K562 (cell line): ENCODE results near the gene GOT1. TPM values are rescaled to one million over a fixed set of nuclear protein-coding genes. Genes with fewer than 3 reads are reported as not detected.
A peak's percentile ranks its signal among the peaks of the same experiment; 100 is the strongest.

Source experiments
- ATAC-seq: fragments of 200-7000 bp; cut with Tn5 transposase; 3 replicates; pipeline ENCODE4 v1.9.1; 2020; ENCODE audit warnings: moderate library complexity
- BruUV-seq: library from RNA; stranded (reverse); fragments of 400-500 nt; replicated peaks from 2 replicates; lab custom pipeline; 2021; lab: Mats Ljungman, UMichigan
- CTCF ChIA-PET: fragments of 300-600 bp; formaldehyde crosslinking; extraction: SDS; loops from one replicate; lab custom pipeline; 2021; ENCODE audit warnings: low intra/inter-chr PET ratio; lab: Yijun Ruan, JAX
- POLR2A ChIA-PET: fragments of 300-600, 350-650 bp; sonication (Branson Sonifier 250); formaldehyde crosslinking; extraction: SDS; loops from one replicate; lab custom pipeline; 2021; ENCODE audit warnings: antibody characterized with exemption, inconsistent platforms; lab: Yijun Ruan, JAX
- DNase-seq, 4 experiments: peaks; one replicate each; pipeline versions ENCODE4 v3.0.0 to v3.0.0-alpha.2; 2011 to 2018; ENCODE audit warnings: low spot score in 3 of 4, mixed read lengths in 3 of 4; ENCODE audit errors: extremely low read depth in 1 of 4
- FAIRE-seq: peaks from 2 replicates; lab custom pipeline; 2011; peaks lifted over from hg19 to GRCh38; lab: Jason Lieb, UNC
- H2AFZ ChIP-seq: 2 replicates; pipeline ENCODE4 v1.6.0; 2011; ENCODE audit warnings: low read depth, low read length, control low read depth, inconsistent platforms
- H3K27ac ChIP-seq: fragments of 200-600 bp; 3 replicates; pipeline ENCODE4 v1.8.0; 2011; ENCODE audit warnings: low read depth, mild to moderate bottlenecking, control low read depth, inconsistent platforms, low read length, moderate library complexity, mixed read lengths; ENCODE audit errors: extremely low read depth
- H3K27me3 ChIP-seq, 2 experiments: fragments of 300-600 bp in 1 of 2; 2 replicates in 1 of 2; 3 replicates in 1 of 2; pipeline versions ENCODE4 v1.6.0 to v1.8.0; 2011; ENCODE audit warnings: inconsistent platforms in 2 of 2, low read length in 2 of 2, mild to moderate bottlenecking in 1 of 2, mixed read lengths in 1 of 2, moderate library complexity in 1 of 2; ENCODE audit not compliant: control insufficient read depth in 2 of 2, insufficient read depth in 2 of 2
- H3K36me3 ChIP-seq: fragments of 300-600 bp; 3 replicates; pipeline ENCODE4 v1.8.0; 2011; ENCODE audit warnings: mild to moderate bottlenecking, low read length, inconsistent platforms; ENCODE audit not compliant: control insufficient read depth, insufficient read depth
- H3K4me1 ChIP-seq, 2 experiments: fragments of 200-600 bp in 1 of 2; replicated peaks in 1 of 2; 2 replicates in 1 of 2; 3 replicates in 1 of 2; pipeline versions ENCODE4 v1.5.1 to v1.8.0; 2011; ENCODE audit warnings: inconsistent platforms in 2 of 2, low read length in 2 of 2, mild to moderate bottlenecking in 1 of 2, mixed read lengths in 1 of 2, moderate library complexity in 1 of 2; ENCODE audit not compliant: control insufficient read depth in 2 of 2, insufficient read depth in 2 of 2
- H3K4me2 ChIP-seq: 2 replicates; pipeline ENCODE4 v1.6.1; 2011; ENCODE audit warnings: low read length, control low read depth, inconsistent platforms, mixed read lengths; ENCODE audit not compliant: insufficient read depth
- H3K4me3 ChIP-seq: fragments of 200-600 bp; sonication (generic), shearing (Covaris generic); 2 replicates; pipeline ENCODE4 v1.5.1; 2016; ENCODE audit warnings: control low read depth, inconsistent platforms
- H3K79me2 ChIP-seq: fragments of 200-600 bp; 3 replicates; pipeline ENCODE4 v1.8.0; 2011; ENCODE audit warnings: low read length, inconsistent platforms; ENCODE audit not compliant: control insufficient read depth, insufficient read depth
- H3K9ac ChIP-seq, 2 experiments: 2 replicates each; pipeline versions ENCODE4 v1.6.0 to v1.6.1; 2011; ENCODE audit warnings: low read depth in 2 of 2, low read length in 2 of 2, control low read depth in 1 of 2, inconsistent platforms in 1 of 2, mild to moderate bottlenecking in 1 of 2, mixed read lengths in 1 of 2; ENCODE audit not compliant: insufficient read depth in 1 of 2
- H3K9me1 ChIP-seq: one replicate; pipeline ENCODE4 v1.6.0; 2011; ENCODE audit warnings: inconsistent platforms, mild to moderate bottlenecking, low read length, moderate library complexity; ENCODE audit not compliant: control insufficient read depth, insufficient read depth
- H3K9me3 ChIP-seq: replicated peaks from 2 replicates; pipeline ENCODE4 v1.5.1; 2011; ENCODE audit warnings: low read depth, low read length, inconsistent platforms; ENCODE audit not compliant: control insufficient read depth, insufficient read depth
- H4K20me1 ChIP-seq: replicated peaks from 2 replicates; pipeline ENCODE4 v1.6.1; 2011; ENCODE audit warnings: low read length, inconsistent platforms, mixed read lengths; ENCODE audit not compliant: control insufficient read depth, insufficient read depth
- BRF2 ChIP-seq: IDR thresholded peaks from 3 replicates; pipeline ENCODE4 v1.6.1; 2011; ENCODE audit warnings: borderline replicate concordance, mild to moderate bottlenecking; ENCODE audit not compliant: insufficient read length, insufficient read depth
- CTCF ChIP-seq, 3 experiments: IDR thresholded peaks in 2 of 3; conservative IDR thresholded peaks in 1 of 3; 2 replicates each; pipeline ENCODE4 v1.5.1; 2011 to 2012; ENCODE audit warnings: low read length in 3 of 3, mild to moderate bottlenecking in 3 of 3, control low read depth in 2 of 3, improper control_type of control experiment in 1 of 3, inconsistent platforms in 1 of 3, low read depth in 1 of 3, mixed read lengths in 1 of 3, moderate library complexity in 1 of 3; ENCODE audit not compliant: insufficient read depth in 2 of 3
- EHMT2 ChIP-seq: fragments of 450-650 bp; IDR thresholded peaks from 2 replicates; pipeline ENCODE4 v1.6.1; 2018; ENCODE audit warnings: antibody characterized with exemption
- RAD21 ChIP-seq, 2 experiments: fragments of 250-450 bp in 1 of 2; fragments of 450-650 bp in 1 of 2; sonication (Bioruptor Pico) in 1 of 2; formaldehyde crosslinking in 1 of 2; IDR thresholded peaks in 1 of 2; conservative IDR thresholded peaks in 1 of 2; 2 replicates each; pipeline versions ENCODE4 v1.4.0 to v1.8.0; 2020 to 2022; ENCODE audit warnings: mild to moderate bottlenecking in 2 of 2, moderate library complexity in 1 of 2
- WGBS: fragments of 100-300 bp; shearing (Covaris generic); methylation state at CpG from one replicate; pipeline ENCODE4 v1.1.6; 2016; ENCODE audit warnings: low coverage, mixed read lengths; ENCODE audit not compliant: insufficient coverage; ENCODE audit errors: missing lambda C conversion rate; 5-methylcytosine and 5-hydroxymethylcytosine counted together
- in situ Hi-C: fragments of 300-500 bp; cut with MboI; formaldehyde crosslinking; loops from 4 replicates; pipeline ENCODE4 v1.15.0; 2018; ENCODE audit warnings: inconsistent platforms, mixed read lengths
- intact Hi-C: fragments of 100-400 bp; cut with micrococcal nuclease; formaldehyde crosslinking; loops from 2 replicates; pipeline ENCODE4 v1.14.2; 2022
- polyA plus RNA-seq, 8 experiments: library from polyadenylated mRNA; depleted of rRNA in 4 of 8; stranded (reverse) in 5 of 8; unstranded in 3 of 8; fragments of >200 nt; fragmentation: Nextera tagmentation in 2 of 8; fragmentation: Illumina TruSeq in 1 of 8; extraction: Ambion mirVana in 2 of 8; extraction: Trizol in 1 of 8; gene quantifications; 2 replicates each; pipeline versions ENCODE4 v1.2.1 to v1.2.3, GENCODE V29; 2011 to 2014; ENCODE audit warnings: inconsistent platforms in 1 of 8, missing spikeins in 1 of 8
- total RNA-seq, 7 experiments: library from RNA; depleted of rRNA in 6 of 7; stranded (reverse); fragments of >200 nt in 6 of 7; fragmentation: Illumina TruSeq in 2 of 7; extraction: Trizol in 2 of 7; gene quantifications; 2 replicates each; pipeline versions ENCODE4 v1.2.1 to v1.2.3, GENCODE V29; 2011 to 2021; ENCODE audit warnings: low replicate concordance in 1 of 7

Gene GOT1
- total and polyA plus RNA-seq, 9 of the 15 experiments (the other 6 are each of a cell fraction or from before 2014, with no cell fraction given) = 55.7 to 166 (median 75.4) TPM

- no peak for TF ChIP-seq BRF2
- TF ChIP-seq, all 486 proteins: peak for 0
Observed at GRCh38 chr10:99364125-99364524, 66.3 kb downstream of the GOT1 start (continued).

GRCh38 chr10:99360934-99361333 is 69.5 kb downstream of the GOT1 start:
- no peaks in the 10 kb centered on the region for H3K9me1 ChIP-seq
- H3K4me3 ChIP-seq = no peak overlapping the region
- H3K4me1 ChIP-seq = no peaks in the 10 kb centered on the region
- in situ Hi-C loops = no loop called here
- H3K79me2 ChIP-seq = no peaks in the 10 kb centered on the region
- H3K9me3 ChIP-seq = no peaks in the 10 kb centered on the region
- DNase-seq (peak in 1 of 4 experiments; percentile 1), FAIRE-seq (no peak), ATAC-seq (peak; percentile 66)
- intact Hi-C loops = no loop called here
- no peaks in the 10 kb centered on the region for H3K36me3 ChIP-seq
- CTCF ChIA-PET = no interaction called here
- 0% methylated on average over 5 of the region's 5 CpGs for WGBS
- no peak overlapping the region for H2AFZ ChIP-seq
- no peak overlapping the region for H3K9ac ChIP-seq
- H3K4me2 ChIP-seq = no peak overlapping the region
- no peaks in the 10 kb centered on the region for H4K20me1 ChIP-seq
- TF ChIP-seq CTCF (IDR thresholded peaks at IDR 0.05 in 2 of 3, conservative IDR thresholded peaks at IDR 0.05 in 1 of 3; ENCODE audit: insufficient read depth in 2 of 3, low read depth in 1 of 3, low read length in 3 of 3) = peak in 1 of 3 experiments; percentile 11; a peak in 1 of 6 replicates
- TF ChIP-seq EHMT2 = no peak
- TF ChIP-seq RAD21 (CRISPR knock-in tag; conservative IDR thresholded peaks at IDR 0.05 in 1 of 2, IDR thresholded peaks at IDR 0.05 in 1 of 2) = peak in 1 of 2 experiments; percentile 20; a peak in 1 of 4 replicates
- H3K27ac ChIP-seq = no peak overlapping the region
- H3K27me3 ChIP-seq = peaks cover 0 to 24% of the 10 kb centered on the region in 2 experiments; a peak in 3 of 5 replicates
- BruUV-seq = no TSS peak
- POLR2A ChIA-PET = interaction anchor here (1.0 kb wide), 1 partner anchor 9 kb away, joined by 4 read pairs; no protein-coding TSS in a partner anchor
